Ammon's horn (tissue), 1 donor: ENCODE results near the gene SLCO3A1.
A peak's percentile ranks its signal among the peaks of the same experiment; 100 is the strongest.

Experiments
- DNase-seq: peaks from one replicate; pipeline ENCODE4 v3.0.0-alpha.2; 2016; ENCODE audit warnings: low spot score

SLCO3A1 gene

GRCh38 chr15:91853511-91853947 is at the start of gene SLCO3A1:
TSS of gene SLCO3A1 (plus strand) at chr15:91853708.
- peak; percentile 76 for DNase-seq

DNA sequence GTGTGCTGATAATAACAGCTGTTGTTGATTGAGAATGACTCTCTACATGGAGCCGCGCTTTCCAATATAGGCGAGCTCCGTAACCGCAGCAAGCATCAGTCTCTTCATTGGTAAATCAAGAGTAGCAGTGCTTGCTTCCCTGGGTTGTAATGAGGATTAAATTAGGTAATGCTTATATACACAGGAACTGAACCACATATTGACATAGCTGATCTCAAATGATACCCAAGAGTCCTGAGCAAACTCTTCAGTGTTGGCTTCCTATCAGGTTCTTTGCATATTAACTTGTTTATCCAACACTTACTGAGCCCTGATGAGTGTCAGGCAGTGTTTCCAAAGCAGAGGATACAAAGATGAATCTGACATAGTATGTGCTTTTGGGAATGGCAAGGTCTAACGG is 46.4 kb upstream of the SLCO3A1 start:
- no peak for DNase-seq

GRCh38 chr15:91813924-91814323 is 39.6 kb upstream of the SLCO3A1 start:
- DNase-seq, result no peak

DNA sequence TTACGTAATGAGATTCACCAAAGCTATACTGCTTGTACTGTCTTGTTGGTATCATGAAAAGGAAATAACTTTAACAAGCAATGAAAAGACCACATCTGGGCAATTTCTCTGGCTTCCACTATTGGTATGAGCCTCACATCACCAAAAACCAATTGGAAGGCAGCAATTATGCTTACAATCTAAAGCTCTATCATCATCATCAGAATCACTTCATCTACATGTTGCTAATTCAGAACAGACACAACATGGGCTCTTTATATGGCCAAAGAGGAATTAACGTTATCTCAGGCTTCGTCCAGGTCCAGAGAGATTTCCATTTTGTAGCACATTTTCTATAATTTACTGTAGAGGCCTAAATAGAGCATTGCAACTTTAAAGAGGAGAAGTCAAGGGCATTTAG is 36.6 kb upstream of the SLCO3A1 start:
- no peak for DNase-seq

DNA sequence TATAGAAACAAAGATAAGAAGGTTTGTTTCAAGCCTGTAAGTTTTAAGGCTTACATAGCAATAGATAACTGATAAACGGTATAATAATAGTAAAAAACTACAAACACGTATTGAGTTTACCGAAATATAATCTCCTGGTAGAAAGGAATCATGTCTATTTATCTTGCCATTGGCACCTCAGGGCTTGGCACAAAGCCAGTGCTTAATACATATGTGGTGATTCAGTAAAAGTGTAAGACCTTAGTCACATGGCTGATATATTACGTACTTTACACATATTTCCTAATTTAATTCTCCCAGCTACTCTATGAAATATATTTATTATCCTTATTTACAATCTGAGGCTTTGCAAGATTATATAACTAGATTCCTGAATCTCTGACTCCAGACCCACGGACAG is 32.0 kb upstream of the SLCO3A1 start:
- no peak for DNase-seq

DNA sequence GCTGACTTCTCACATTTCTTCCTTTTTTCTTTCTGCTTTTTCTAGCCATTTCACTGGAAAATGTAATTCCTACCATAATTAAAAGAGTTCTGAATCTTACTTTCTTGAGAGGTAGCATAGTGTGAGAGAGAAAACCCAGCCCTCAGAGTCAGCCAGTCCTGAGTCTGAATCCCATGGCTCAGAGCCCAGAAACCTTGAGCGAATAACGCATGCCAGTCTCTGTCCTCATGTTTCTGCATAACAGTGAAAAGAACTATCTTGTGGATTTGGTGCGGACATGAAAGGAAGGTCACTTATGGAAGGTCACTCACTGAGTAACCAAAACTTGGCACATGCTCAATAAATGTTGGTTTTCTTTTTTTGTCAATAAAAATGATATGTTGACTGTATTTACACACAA is 29.3 kb upstream of the SLCO3A1 start:
- DNase-seq, result peak; percentile 31

DNA sequence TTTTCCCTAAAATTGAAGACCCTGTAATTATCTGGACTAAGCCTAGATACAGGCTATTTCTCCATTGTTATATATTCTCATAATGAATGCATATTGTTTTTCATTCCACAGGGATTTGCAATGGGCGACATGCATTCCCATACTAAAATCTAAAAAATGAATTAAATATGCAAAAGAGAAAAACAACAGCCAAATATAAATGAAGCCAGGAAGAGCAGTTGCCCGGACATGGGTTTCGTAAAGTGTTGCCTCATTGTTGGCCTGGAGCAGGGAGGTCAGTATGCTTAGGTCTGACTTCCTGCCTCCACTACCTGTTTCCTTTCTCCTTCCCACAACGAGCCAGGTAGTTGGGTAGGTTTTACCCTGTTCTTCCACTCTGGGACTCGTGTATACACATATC is 27.1 kb upstream of the SLCO3A1 start:
- DNase-seq, result no peak

GRCh38 chr15:91833056-91833455 is 20.5 kb upstream of the SLCO3A1 start:
- DNase-seq, result no peak

DNA sequence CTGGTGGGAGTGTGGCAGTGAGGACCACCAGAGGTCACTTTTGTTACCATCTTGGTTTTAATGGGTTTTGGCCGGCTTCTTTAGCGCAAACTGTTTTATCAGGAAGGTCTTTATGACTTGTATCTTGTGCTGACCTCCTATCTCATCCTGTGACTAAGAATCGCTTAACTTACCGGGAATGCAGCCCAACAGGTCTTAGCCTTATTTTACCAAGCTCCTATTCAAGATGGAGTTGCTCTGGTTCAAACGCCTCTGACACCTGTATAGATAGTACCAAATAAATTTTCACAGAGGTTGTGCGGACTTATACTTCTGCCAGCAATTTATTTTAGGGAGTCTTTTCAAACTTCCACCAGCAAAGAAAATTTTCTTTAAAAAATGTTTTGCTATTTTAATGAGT is 13.6 kb upstream of the SLCO3A1 start:
- no peak for DNase-seq

- no peak for DNase-seq
These were observed 11.6 kb upstream of the SLCO3A1 start for GRCh38 chr15:91841861-91842260.

DNA sequence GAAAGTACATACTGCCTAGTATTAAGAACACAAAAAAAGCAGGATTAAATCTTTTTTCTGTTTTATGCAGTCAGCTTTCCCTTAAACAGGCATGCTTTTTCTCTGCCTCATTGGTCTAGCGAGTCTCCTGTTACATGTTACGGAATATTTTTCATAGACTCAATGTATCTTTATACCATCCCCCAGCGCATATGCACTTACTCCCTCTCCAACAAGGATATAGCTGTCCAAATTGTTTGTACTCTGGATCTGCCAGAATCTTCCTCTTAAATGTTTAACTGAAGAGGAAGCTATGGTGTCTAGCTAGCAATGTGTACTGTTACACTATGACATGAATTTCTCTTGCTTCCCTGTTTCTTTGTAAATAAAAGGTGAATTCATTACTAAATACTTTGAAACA is 9.2 kb upstream of the SLCO3A1 start:
- no peak for DNase-seq

DNA sequence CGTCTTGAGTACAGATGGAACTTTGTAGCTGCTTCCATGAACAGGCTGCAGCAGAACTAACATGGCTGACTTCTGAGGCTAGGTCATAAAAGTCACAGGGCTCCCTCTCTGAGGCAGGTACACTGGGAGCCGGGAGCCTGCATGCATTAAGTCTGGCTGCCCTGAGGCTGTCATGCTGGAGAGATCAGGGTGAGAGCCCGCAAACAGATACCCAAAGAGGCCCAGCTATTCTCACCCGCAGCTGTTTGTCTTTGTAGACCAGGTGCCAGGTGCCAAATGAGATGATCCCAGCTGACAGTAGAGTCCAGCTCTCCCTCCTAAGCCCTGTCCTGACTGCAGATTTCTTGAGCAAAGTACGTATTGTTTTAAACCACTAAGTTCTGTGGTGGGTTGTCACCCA is 8.6 kb upstream of the SLCO3A1 start:
- no peak for DNase-seq

DNA sequence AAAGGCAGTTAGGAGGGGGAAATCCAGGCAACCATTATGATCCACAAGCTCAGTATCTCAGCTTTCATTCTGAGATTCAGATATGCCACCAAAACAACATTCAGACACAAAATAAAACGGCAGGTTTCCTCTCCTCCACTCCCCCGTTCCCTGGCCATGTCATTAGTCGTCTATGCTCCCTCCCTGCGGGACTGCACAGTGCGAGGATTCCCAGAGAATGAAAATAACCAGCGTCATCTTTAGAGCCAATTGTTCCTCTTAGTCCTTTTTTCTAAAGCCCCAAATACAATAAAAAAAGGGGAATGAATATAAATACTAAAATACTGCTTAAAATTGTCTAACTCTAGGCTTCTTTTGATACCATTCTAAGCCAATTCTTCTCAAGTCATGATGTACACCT is 7.8 kb upstream of the SLCO3A1 start:
- DNase-seq, result no peak

DNA sequence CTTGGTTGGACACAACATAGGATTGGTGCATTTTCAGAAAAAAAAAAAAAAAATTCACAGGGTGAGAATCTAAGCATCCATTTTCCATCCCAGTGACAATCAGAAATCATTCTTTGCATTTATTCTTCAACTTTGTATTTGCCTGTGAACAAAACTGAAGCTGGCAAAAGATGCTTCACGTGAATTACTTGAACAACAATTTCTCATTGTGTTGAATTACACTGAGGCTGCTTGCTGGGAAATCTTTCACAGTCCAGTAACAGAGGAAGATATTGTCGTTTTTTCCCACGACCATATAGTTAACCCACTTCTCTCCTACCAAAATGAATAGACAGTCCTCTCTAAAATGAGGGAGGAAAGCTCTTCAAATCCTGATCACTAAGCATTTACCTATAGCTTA is 4.3 kb upstream of the SLCO3A1 start:
- DNase-seq, result no peak

DNA sequence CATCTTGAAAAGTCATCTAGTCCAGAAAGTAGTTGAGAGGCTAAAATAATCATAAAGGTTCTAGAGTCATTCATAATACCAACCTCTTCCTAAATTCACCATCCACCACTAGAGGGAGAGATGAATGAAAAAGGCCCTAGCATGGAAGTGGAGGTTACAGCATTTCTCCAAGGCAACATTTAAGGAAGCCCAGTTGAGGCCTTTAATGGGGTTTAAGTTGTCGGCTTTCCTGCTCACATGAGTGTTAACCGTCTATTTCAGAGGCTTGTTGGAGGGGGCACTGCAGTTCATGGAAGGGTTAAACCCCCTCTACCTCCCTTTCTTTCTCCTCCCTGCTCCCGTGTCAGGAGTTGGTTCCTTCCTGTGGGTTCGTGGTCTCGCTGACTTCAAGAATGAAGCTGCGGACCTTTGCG is 3.8 kb upstream of the SLCO3A1 start:
- peak; percentile 51 for DNase-seq

- DNase-seq, result peak; percentile 85
These were observed 582 bp upstream of the SLCO3A1 start for GRCh38 chr15:91852741-91853510.

GRCh38 chr15:91853948-91854638 is 585 bp downstream of the SLCO3A1 start:
- DNase-seq, result peak; percentile 40

- no peak for DNase-seq
These were observed 1.1 kb downstream of the SLCO3A1 start for GRCh38 chr15:91854639-91854990.

GRCh38 chr15:91855241-91855640 is 1.7 kb downstream of the SLCO3A1 start:
- no peak for DNase-seq

- DNase-seq, result no peak
These were observed 2.4 kb downstream of the SLCO3A1 start for GRCh38 chr15:91855684-91856489.

DNA sequence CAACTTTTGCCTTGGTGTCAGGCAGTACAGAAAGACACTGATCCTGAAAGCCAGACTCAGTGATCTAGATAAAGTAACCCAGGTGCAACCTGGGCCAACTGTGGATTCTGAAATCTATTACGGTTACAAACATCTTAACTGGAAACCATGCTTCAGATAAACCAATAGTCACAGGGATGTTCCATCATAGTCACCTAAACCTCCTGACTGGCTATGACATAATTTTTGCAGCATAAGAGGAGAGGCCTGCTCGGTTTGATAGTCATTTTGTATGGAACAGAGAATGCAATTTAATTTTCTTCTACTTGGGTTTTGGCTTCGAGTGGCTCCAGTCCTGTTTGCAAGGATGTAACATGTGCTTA is 3.7 kb downstream of the SLCO3A1 start:
- no peak for DNase-seq

GRCh38 chr15:91857772-91858171 is 4.3 kb downstream of the SLCO3A1 start:
- DNase-seq, result no peak

- DNase-seq, result no peak
These were observed 7.0 kb downstream of the SLCO3A1 start for GRCh38 chr15:91860498-91860897.
